Spleen (tissue), 11 donors: Measurements from ENCODE around the gene DIP2C. TPM values are rescaled to one million over a fixed set of nuclear protein-coding genes. Genes with fewer than 3 reads are reported as not detected.

ENCODE experiments used
- DNase-seq: peaks from one replicate; pipeline ENCODE4 v3.0.0-alpha.2; 2020
- H3K27ac ChIP-seq, 8 donors: fragments of 200-600 bp; sonication (generic) in 7 of 8; 1 replicate in 4 of 8; 2 replicates in 4 of 8; pipeline versions ENCODE4 v1.5.0 to v1.8.0; 2016 to 2021; ENCODE audit warnings: inconsistent platforms in 4 of 8, mild to moderate bottlenecking in 4 of 8, moderate library complexity in 1 of 8
- H3K27me3 ChIP-seq, 7 donors: fragments of 200-600 bp; sonication (generic) in 6 of 7; replicated peaks in 1 of 7; 1 replicate in 4 of 7; 2 replicates in 3 of 7; pipeline versions ENCODE4 v1.5.0 to v1.8.0; 2016 to 2021; ENCODE audit warnings: inconsistent platforms in 3 of 7, mild to moderate bottlenecking in 1 of 7
- H3K36me3 ChIP-seq, 6 donors: fragments of 200-600 bp; sonication (generic) in 5 of 6; 1 replicate in 4 of 6; 2 replicates in 2 of 6; pipeline versions ENCODE4 v1.5.0 to v1.8.0; 2016 to 2021; ENCODE audit warnings: inconsistent platforms in 2 of 6
- H3K4me1 ChIP-seq, 6 donors: fragments of 200-600 bp; sonication (generic) in 5 of 6; 1 replicate in 3 of 6; 2 replicates in 3 of 6; pipeline versions ENCODE4 v1.5.0 to v1.8.0; 2016 to 2021; ENCODE audit warnings: inconsistent platforms in 3 of 6
- H3K4me3 ChIP-seq, 8 donors: fragments of 200-600 bp; sonication (generic) in 7 of 8; 1 replicate in 4 of 8; 2 replicates in 4 of 8; pipeline versions ENCODE4 v1.5.0 to v1.8.0; 2016 to 2021; ENCODE audit warnings: inconsistent platforms in 4 of 8, mild to moderate bottlenecking in 4 of 8, moderate library complexity in 2 of 8
- H3K9me3 ChIP-seq, 8 donors: fragments of 200-600 bp; sonication (generic) in 7 of 8; 1 replicate in 4 of 8; 2 replicates in 4 of 8; pipeline versions ENCODE4 v1.5.0 to v1.8.0; 2016 to 2021; ENCODE audit warnings: inconsistent platforms in 4 of 8
- CTCF ChIP-seq, 11 experiments: fragments of 200-600 bp in 7 of 11; fragments of 450-650 bp in 4 of 11; sonication (generic) in 4 of 11; IDR thresholded peaks in 8 of 11; conservative IDR thresholded peaks in 3 of 11; 1 replicate in 7 of 11; 2 replicates in 4 of 11; pipeline versions ENCODE4 v1.4.0 to v1.8.0; 2016 to 2021; ENCODE audit warnings: antibody characterized with exemption in 11 of 11, inconsistent platforms in 4 of 11, mild to moderate bottlenecking in 1 of 11
- POLR2A ChIP-seq, 3 donors: fragments of 450-650 bp; IDR thresholded peaks; one replicate each; pipeline ENCODE4 v1.5.1; 2017; ENCODE audit warnings: antibody characterized with exemption in 3 of 3, mild to moderate bottlenecking in 1 of 3
- POLR2AphosphoS5 ChIP-seq, 3 donors: sonication (generic); formaldehyde crosslinking; IDR thresholded peaks; one replicate each; pipeline ENCODE4 v1.5.1; 2017; ENCODE audit warnings: antibody characterized with exemption in 3 of 3
- WGBS, 5 donors: extraction: QIAGEN DNeasy Blood & Tissue Kit in 3 of 5; methylation state at CpG; one replicate each; pipeline versions ENCODE4 v1.1.5 to v1.1.7; 2013 to 2018; 5-methylcytosine and 5-hydroxymethylcytosine counted together
- intact Hi-C: fragments of 100-400 bp; cut with DNase I; formaldehyde crosslinking; loops from one replicate; pipeline ENCODE4 v1.15.0; 2023; ENCODE audit warnings: low total_unique reads
- polyA plus RNA-seq, 3 donors: library from polyadenylated mRNA; stranded (reverse); fragments of 200-250 nt; gene quantifications; one replicate each; pipeline ENCODE4 v1.2.1, GENCODE V29; 2013
- total RNA-seq, 7 donors: library from RNA; depleted of rRNA in 3 of 7; stranded (reverse); fragments of >200 nt in 3 of 7; fragmentation: NEBNext Ultra II Directional in 4 of 7; extraction: Animal tissue kit (Norgen Biotek cat#: 25700) in 4 of 7; gene quantifications; one replicate each; pipeline versions ENCODE4 v1.1.0 to v1.2.1, GENCODE V29; 2016 to 2021
- donor health status: healthy with polysubstance abuse.
- donor health status: DM: no; HTN: no; CAD: no; lungs with moderate emphysema.
- donor health status: DM: no; HTN: no; CAD: no.
- donor health status: Bipolar disorder and iron deficiency.
- donor health status: healthy.
- donor health status: DM: no; HTN: no; CAD: no.
- donor health status: DM: yes; HTN: yes; CAD: no.

The DIP2C gene
- total and polyA plus RNA-seq, 10 donors = 2.2 to 13.1 (median 9.0) TPM

- Histone ChIP-seq H3K27me3 (no peaks in the 10 kb centered on the region), H3K4me3 (no peak overlapping the region), H3K4me1 (peaks cover 0 to 3% (median 0%) of the 10 kb centered on the region in 6 donors), H3K36me3 (peaks cover 0 to 16% (median 0%) of the 10 kb centered on the region in 6 donors), H3K27ac (no peak overlapping the region), H3K9me3 (no peaks in the 10 kb centered on the region)
- intact Hi-C loops = no loop called here
- WGBS, 5 donors = 82 to 93% (median 89%) methylated on average over 7 of the region's 7 CpGs
- no peak for TF ChIP-seq CTCF (IDR thresholded peaks at IDR 0.05 in 8 of 11, conservative IDR thresholded peaks at IDR 0.05 in 3 of 11)
- TF ChIP-seq POLR2AphosphoS5 (IDR thresholded peaks at IDR 0.05) = no peak
- no peak for TF ChIP-seq POLR2A (IDR thresholded peaks at IDR 0.05)
- no peak for DNase-seq
Observed at GRCh38 chr10:423178-423577, 266.3 kb downstream of the DIP2C start.

- Histone ChIP-seq H3K9me3 (no peaks in the 10 kb centered on the region), H3K36me3 (peaks cover 0 to 17% (median 0%) of the 10 kb centered on the region in 6 donors), H3K4me3 (no peak overlapping the region), H3K4me1 (peaks cover 0 to 3% (median 0%) of the 10 kb centered on the region in 6 donors), H3K27ac (no peak overlapping the region), H3K27me3 (no peaks in the 10 kb centered on the region)
- intact Hi-C loops = no loop called here
- DNase-seq = no peak
- WGBS, 5 donors = 80 to 88% (median 83%) methylated on average over 9 to 14 of the region's 14 CpGs
- TF ChIP-seq POLR2A (IDR thresholded peaks at IDR 0.05) (no peak), POLR2AphosphoS5 (IDR thresholded peaks at IDR 0.05) (no peak), CTCF (IDR thresholded peaks at IDR 0.05 in 8 of 11, conservative IDR thresholded peaks at IDR 0.05 in 3 of 11) (no peak)
Observed at GRCh38 chr10:422675-423074, 266.8 kb downstream of the DIP2C start.

- intact Hi-C loops = no loop called here
- WGBS, 5 donors = 80 to 87% (median 83%) methylated on average over 11 of the region's 11 CpGs
- no peaks in the 10 kb centered on the region for H3K9me3 ChIP-seq
- peaks cover 0 to 3% (median 0%) of the 10 kb centered on the region in 6 donors for H3K4me1 ChIP-seq
- H3K27me3 ChIP-seq = no peaks in the 10 kb centered on the region
- peaks cover 0 to 17% (median 0%) of the 10 kb centered on the region in 6 donors for H3K36me3 ChIP-seq
- TF ChIP-seq CTCF (IDR thresholded peaks at IDR 0.05 in 8 of 11, conservative IDR thresholded peaks at IDR 0.05 in 3 of 11) = no peak
- TF ChIP-seq POLR2AphosphoS5 (IDR thresholded peaks at IDR 0.05) = no peak
- no peak for TF ChIP-seq POLR2A (IDR thresholded peaks at IDR 0.05)
- H3K4me3 ChIP-seq = no peak overlapping the region
- DNase-seq = no peak
- no peak overlapping the region for H3K27ac ChIP-seq
Observed at GRCh38 chr10:422241-422640, 267.2 kb downstream of the DIP2C start.

- Histone ChIP-seq H3K4me1 (peaks cover 0 to 3% (median 0%) of the 10 kb centered on the region in 6 donors), H3K27me3 (no peaks in the 10 kb centered on the region), H3K9me3 (no peaks in the 10 kb centered on the region), H3K4me3 (no peak overlapping the region), H3K36me3 (peaks cover 0 to 17% (median 0%) of the 10 kb centered on the region in 6 donors), H3K27ac (peak overlapping the region in 4 of 8 donors; percentile 1 to 17 (median 6))
- DNase-seq = no peak
- 77 to 84% (median 80%) methylated on average over 8 of the region's 8 CpGs for WGBS, 5 donors
- no peak for TF ChIP-seq CTCF (IDR thresholded peaks at IDR 0.05 in 8 of 11, conservative IDR thresholded peaks at IDR 0.05 in 3 of 11)
- no peak for TF ChIP-seq POLR2AphosphoS5 (IDR thresholded peaks at IDR 0.05)
- no peak for TF ChIP-seq POLR2A (IDR thresholded peaks at IDR 0.05)
- intact Hi-C loops = no loop called here
Observed at GRCh38 chr10:421170-421569, 268.3 kb downstream of the DIP2C start.
